Activated CD8-positive, alpha-beta memory T cell treated with anti-CD3 and anti-CD28 coated beads, Interleukin-2, amount 50 U/mL, for 48 hours (primary cell): ENCODE measurements around the gene HPCAL4.
A peak's percentile ranks its signal among the peaks of the same experiment; 100 is the strongest.

Experiments used
- DNase-seq: peaks from one replicate; pipeline ENCODE4 v3.0.0-alpha.2; 2020

The HPCAL4 gene

GRCh38 chr1:39691383-39692151, at the start of gene HPCAL4:
HPCAL4 (minus strand) TSS chr1:39691433; CDS start chr1:39684603, 6,830 bp downstream.
- DNase-seq = peak; percentile 91

GRCh38 chr1:39738622-39739366, 47.6 kb upstream of the HPCAL4 start, which contains the start of gene PPIE:
PPIE (plus strand) TSS chr1:39738882; CDS start chr1:39738901, 19 bp downstream.
- DNase-seq = peak; percentile 98

DNA sequence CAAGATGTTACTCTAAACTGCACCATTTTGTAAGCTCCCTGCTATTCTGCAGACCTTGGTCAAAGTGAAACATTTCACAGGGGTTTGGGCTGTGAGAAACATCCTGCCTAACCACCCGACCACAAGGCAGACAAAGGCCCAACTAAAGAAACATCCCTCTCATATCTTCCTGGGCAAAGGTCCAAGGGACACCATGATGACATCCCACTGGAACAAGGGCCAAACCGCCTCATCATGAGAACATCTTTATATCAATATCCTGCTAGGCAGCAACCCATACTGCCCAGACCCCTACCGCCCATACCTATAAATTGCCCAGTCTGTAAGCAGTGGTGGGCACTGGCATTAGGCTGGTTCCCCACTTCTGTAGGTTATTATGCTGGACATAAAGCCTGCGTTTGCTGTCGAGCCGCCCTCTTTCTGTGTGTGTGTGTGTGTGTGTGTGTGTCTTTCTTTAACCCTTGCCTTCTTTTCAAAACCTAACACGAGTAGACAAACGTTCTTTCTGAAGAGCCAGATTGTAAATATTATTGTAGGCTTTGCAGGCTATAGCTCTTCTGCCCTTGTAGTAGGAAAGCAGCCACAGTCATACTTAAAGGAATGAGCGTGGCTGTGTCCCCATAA, 46.4 kb upstream of the HPCAL4 start:
- no peak for DNase-seq

GRCh38 chr1:39735731-39736130, 44.5 kb upstream of the HPCAL4 start:
- DNase-seq = no peak

DNA sequence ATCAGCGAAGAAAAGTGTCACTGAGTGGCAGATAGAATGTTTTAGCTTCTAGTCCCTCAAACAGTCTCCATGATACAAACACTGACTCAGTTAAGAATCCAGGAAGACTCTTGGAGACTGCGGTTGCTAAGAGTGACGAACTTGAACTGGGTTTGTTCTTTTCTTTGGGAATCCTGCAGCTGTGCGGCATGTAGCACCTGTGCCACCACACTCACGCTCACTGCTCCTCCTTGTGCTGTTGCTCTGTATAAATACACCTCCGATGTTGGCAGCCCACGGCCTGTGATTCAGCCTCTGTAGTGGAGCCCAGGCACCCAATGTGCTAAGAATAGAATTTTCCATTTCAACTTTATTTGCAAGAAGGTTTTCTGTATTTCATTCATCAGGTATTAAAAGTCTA, 41.9 kb upstream of the HPCAL4 start:
- no peak for DNase-seq

DNA sequence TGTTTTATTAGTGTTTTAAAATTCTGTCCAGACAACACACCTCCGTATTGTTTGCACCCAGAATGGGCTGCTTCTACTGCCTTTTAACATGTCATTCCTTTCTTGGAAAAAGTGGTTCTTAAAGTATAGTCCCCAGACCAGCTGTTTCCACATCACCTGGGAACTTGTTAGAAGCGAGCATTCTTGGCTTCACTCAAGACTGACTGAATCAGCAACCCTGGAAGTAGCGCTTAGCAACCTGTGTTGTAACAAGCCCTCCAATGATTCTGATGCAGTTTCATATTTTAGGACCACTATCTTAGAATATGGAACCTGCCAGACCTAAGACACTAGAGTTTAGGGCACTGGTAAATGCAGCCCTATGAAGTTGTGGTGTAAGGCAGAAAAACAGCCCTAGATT, 41.5 kb upstream of the HPCAL4 start:
- DNase-seq = no peak

DNA sequence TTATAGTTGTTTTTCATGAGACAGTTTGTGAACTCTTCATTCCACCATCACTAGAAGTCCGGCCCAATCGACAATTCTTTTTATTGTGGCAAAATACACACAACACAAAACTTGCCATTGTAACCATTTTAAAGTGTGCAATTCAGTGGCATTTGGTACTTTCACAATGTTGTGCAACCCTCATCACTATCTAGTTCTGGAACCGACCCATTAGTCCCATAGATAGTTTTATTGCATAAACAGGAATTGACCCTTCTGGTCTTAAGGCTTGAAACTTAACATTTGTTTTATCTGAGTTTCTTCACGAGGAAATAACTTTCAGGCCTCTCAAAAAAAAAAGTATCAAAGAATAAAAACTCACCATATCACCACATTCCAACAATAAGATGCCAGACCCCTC, 38.6 kb upstream of the HPCAL4 start:
- DNase-seq = no peak

- DNase-seq = no peak
These were observed 37.8 kb upstream of the HPCAL4 start for GRCh38 chr1:39729030-39729429.

- DNase-seq = no peak
These were observed 36.7 kb upstream of the HPCAL4 start for GRCh38 chr1:39727932-39728317.

GRCh38 chr1:39727221-39727931, 36.1 kb upstream of the HPCAL4 start:
- no peak for DNase-seq

DNA sequence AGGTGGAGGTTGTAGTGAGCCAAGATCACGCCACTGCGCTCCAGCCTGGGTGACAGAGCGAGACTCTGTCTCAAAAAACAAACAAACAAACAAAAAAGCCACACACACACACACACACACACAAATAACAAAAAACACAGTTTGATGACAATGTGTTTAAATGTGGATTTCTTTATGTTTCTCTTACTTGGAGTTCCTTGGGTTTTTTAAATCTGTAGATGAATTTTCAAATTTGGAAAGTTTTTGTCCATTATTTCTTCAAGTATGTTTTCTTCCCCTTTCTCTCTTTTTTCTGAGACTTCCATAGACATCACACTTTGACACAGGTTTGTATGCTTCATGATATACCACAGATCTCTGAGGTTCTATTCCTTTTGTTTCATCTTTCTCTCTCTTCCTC, 35.4 kb upstream of the HPCAL4 start:
- DNase-seq = no peak

- DNase-seq = no peak
These were observed 31.3 kb upstream of the HPCAL4 start for GRCh38 chr1:39722495-39722894.

- DNase-seq = no peak
These were observed 30.4 kb upstream of the HPCAL4 start for GRCh38 chr1:39721664-39722063.

DNA sequence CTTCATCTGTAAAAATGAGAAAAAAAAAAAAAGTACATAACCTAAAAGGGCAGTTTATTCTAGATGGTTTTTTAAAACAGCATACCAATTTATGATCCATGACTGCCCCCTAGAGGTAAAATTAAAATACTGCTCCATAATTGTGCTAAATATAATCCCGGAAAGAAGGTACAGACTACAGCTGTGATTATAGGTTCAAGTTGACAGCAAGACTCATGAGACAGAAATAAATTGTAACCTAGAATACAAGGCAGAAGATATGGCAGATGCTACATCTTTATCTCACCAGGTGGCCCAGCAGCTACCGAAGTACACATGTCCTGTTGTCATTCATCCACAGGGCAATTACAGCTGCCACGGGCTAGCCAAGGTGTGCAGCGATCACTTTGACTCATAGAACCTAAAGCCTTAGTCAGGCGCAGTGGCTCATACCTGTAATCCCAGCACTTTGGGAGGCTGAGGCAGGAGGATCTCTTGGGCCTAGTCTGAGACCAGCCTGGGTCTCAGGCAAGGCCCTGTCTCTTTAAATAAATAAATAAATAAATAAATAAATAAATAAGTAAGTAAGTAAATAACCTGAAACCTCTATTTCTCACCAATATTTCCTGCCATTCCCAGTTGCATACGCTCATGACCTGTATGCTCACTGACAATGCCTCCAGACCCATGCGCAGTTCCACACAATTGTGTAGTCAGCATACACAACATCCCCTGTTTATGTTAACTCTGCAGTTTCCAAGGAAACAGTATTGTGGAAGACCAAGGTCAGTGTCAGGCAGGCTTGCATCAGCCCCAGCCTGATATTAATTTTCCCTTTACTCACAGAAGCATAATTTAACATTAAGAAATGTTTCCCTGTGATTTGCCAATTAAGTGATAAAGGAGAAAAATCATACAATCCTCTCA, 29.1 kb upstream of the HPCAL4 start:
- DNase-seq = no peak

DNA sequence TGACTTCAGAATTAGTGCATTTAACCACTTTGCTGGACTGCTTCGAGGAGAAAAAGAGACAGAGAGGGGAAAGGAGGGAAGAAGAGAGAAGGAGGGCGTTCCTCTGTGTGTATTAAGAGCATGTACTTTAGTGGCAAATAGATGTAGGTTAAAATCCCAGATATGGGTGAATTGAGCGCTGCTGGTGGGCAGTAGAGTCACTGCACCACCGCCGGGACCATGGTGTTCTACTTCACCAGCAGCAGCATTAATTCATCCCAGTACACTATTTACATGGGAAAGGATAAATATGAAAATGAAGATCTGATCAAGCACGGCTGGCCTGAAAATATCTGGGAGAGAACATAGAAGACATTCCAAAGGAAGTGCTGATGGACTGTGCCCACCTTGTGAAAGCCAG, 26.6 kb upstream of the HPCAL4 start:
- no peak for DNase-seq

GRCh38 chr1:39713557-39713956, 22.3 kb upstream of the HPCAL4 start:
- DNase-seq = no peak

DNA sequence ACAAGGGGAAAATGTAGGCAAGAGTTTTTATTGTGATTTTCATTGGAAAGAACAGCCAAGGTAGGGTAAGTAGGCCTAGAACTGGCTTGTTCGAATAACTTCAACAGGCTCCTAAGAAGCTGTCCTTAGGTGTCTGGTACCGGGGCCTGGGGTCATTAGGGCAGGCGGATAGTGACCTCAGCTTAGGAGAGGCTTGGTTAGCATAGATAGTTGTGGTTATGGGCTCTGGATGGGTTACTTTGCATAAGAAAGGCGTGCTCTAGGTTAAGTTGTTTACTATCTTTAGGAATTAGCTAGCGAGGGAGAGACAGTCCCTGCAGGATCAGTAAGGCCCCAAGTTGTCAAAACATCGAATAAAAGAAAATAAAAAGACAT, 20.7 kb upstream of the HPCAL4 start:
- DNase-seq = peak; percentile 17

GRCh38 chr1:39711104-39711965, 20.1 kb upstream of the HPCAL4 start:
- peak; percentile 18 for DNase-seq

- DNase-seq = no peak
These were observed 16.3 kb upstream of the HPCAL4 start for GRCh38 chr1:39707506-39707905.

DNA sequence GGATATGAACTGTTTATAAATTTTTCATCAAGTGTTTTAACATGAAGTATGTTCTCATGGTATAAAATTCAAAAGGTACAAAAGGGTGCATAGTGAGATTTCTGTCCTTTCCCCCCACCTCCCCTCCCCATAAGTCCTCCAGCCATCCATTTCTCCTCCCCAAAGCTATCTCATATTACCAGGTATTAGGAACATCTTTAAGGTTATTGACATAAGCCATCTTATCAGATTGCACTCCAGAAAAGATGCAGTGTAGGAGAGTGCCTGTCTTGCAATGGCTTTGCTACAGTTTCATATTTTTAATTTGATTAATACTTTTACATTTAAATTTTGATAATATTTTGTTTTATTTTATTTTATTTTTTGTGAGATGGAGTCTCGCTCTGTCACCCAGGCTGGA, 13.5 kb upstream of the HPCAL4 start:
- DNase-seq = no peak

DNA sequence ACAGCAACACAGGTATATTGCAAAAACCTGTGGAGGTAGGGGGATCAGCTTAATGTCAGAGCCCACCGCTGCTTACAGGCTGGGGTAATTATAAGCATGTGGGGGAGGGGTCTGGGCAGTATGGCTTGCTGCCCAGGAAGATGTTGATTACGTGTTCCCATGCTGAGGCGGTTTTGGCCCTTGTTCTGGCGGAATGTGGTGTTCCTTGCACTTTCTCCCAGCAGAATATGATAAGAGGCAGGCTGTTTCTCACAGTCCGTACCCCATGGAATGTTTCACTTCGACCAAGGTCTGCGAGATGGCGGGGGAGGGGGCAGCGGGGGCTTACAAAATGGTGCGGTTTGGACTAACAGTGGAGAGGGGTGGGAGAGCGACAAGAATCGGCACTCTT, 9.8 kb upstream of the HPCAL4 start:
- DNase-seq = peak; percentile 37
